NCI-H146 treated with DMSO at 0.1 percent for 48 hours (cell line): ENCODE measurements around the gene PRRC2B.
"Not testable (repeated sequence)": the region's sequence is repeated elsewhere in the genome, so short reads cannot be mapped to it uniquely, and the experiment has no call there.

Source experiments
- DNase-seq: peaks from one replicate; lab custom pipeline; 2025; ENCODE audit not compliant: unreplicated experiment; lab: John Stamatoyannopoulos, UW

Gene PRRC2B

GRCh38 chr9:131433302-131433854 lies 39.5 kb downstream of the PRRC2B start:
- DNase-seq = no peak

DNA sequence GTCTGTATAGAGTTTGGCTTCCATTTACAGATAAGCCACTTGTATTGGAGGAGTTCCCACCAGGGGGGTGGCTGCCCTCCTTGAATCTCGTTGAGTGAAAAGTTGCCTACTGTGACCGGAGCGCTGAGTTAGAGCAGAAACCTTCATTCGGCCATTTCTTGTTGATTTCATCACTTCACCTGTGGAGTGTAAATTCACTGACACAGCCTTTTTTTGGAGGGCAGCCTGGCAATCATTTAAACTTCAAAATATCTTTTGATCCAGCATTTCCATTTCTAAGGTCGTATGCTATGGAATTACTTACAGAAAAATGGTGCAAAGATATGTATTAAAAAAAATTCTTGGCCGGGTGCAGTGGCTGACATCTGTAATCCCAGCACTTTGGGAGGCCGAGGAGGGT lies 40.8 kb downstream of the PRRC2B start:
- no peak for DNase-seq

- DNase-seq = no peak
These were observed 42.5 kb downstream of the PRRC2B start for GRCh38 chr9:131436376-131436775.

DNA sequence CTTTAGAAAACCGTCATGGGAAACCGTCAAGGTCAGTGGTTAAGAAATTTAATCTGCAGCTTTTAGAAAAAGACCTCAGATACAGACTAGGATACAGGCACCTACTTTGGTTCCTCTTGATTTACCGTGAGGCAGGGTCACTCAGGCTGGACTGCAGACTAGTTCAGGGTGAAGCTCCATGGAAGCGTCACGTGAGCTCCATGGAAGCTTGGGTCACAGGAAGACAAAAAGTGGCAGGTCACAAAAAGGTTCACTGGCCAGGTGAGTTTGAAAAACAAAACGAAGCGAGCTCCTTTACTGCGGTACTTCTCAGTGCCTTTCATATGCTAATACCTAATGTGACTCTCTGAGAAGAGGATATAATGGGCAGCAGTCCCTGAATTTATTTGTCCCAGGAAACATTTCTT lies 43.0 kb downstream of the PRRC2B start:
- no peak for DNase-seq

- DNase-seq = no peak
These were observed 44.3 kb downstream of the PRRC2B start for GRCh38 chr9:131438190-131438589.

DNA sequence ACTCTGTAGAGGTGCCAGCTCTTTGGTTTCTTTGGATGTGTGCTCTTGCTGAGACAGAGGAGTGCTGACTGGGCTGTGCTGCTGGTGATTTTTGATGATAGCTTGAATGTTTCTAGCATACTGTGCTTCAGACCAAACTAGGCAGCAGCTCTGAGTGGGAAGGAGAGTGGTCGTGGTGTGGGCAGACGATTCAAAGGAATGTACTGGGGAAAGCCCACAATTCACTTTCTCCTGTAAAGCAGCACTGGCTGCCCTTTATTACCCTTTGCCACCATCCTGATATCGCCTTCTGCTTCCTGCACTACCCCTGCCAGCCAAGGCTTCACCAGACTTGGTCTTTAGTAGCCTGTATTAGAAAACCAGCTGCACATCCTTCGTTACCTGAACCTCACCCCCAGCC lies 45.3 kb downstream of the PRRC2B start:
- DNase-seq = no peak

- DNase-seq = no peak
These were observed 47.6 kb downstream of the PRRC2B start for GRCh38 chr9:131441441-131441840.

- DNase-seq = no peak
These were observed 48.5 kb downstream of the PRRC2B start for GRCh38 chr9:131442351-131442750.

DNA sequence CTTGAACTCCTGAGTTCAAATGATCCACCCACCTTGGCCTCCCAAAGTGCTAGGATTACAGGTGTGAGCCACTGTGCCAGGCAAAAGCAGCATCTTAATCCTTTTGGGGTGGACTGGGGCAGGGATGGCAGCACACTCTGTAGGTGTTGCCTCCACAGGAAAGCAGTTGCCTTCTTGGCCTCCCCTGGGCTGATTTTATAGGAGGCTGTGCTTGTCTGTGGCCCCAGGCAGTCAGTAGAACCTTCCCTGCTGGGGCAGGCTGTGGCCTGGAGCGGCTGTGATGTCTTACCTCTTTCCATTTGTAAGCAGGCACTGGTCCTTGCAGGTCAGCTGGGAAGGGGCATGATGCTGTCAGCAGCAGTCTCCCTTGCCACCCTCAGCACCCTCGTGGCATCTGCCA lies 49.8 kb downstream of the PRRC2B start:
- DNase-seq = no peak

DNA sequence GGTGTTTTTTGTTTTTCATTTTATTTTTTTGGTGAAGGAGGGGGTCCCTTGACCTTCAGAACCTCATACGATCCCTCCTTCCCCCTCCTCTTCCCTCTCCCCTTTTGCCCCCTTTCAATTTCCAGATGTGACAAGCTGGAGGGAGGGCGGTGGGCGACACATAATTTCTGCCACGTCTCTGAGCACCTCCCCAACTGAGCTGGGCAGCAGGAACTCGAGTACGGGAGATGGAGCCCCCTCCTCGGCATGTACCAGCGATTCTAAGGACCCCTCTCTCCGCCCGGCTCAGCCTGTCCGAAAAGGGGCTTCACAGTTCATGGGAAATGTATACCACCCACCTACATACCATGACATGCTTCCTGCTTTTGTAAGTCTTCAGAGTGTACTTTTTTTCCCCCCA lies 52.4 kb downstream of the PRRC2B start:
- no peak for DNase-seq

DNA sequence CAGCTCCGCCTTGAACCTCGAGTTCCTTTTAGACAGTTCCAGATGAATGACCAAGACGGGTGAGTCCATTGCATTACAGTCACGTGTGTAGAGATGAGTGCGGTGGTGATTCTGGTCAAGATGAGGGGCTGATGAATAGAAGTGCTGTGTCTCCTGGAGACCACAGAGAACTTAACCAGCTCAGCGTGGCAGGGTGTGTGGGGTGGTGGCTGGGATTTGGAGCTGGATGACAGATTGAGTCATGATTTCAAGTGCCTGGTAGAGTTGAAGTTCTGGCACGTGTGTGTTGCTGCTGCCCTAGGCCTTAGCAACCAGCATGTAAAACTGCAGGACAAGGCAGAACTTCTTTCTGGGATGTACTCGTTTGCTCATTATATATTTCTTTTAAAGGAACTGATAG lies 53.3 kb downstream of the PRRC2B start:
- no peak for DNase-seq

- DNase-seq = no peak
These were observed 53.7 kb downstream of the PRRC2B start for GRCh38 chr9:131447600-131447999.

DNA sequence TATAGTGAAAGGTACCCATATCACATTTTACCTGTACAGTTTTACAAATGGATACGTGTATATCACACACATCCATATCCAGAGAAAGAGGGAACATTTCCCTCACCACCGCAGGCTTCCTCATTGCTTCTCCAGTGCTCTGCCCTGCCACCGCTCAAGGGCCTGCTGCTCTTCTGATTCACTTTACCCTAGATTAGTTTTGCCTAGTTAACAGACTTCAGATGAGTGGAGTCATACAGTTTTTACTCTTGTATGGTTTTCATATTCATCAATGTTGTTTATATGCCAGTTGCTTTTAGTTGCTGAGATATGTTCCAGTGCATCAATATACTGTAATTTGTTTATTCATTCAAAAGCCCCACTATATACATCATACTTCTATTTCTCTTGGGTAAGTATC lies 54.9 kb downstream of the PRRC2B start:
- DNase-seq = no peak

DNA sequence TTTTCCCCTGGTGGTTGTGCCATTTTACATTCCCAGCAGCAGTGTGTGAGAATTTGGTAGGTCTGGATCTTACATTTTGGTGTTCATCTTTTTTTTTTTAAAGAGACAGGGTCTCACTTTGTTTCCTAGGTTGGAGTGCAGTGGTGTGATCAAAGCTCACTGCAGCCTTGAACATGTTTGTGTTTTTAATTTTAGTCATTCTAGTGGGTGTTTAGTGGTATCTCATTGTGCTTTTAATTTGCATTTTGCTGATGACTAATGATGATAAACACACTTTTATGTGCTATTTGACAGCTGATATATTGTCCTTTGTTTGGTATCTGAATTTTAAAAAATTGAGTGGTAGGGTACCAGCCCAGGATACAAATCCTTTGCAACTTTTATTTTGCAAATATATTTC lies 55.4 kb downstream of the PRRC2B start:
- no peak for DNase-seq

DNA sequence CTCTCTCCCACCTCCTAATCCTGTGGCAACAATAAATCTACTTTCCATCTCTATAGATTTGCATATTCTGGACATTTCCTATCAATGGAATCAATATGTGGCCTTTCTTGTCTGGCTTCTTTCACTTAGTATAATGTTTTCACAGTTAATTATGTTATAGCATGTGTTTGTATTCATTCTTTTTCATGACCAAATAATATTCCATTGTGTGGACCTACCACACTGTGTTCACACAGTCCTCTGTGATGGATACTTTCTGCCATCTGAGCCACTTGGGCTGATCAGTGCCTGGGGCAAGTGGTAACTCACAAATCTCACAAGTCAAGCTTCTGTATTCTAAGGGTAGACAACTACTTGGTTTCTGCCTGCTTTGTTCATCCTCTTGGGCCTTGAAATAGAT lies 60.1 kb downstream of the PRRC2B start:
- DNase-seq = no peak

DNA sequence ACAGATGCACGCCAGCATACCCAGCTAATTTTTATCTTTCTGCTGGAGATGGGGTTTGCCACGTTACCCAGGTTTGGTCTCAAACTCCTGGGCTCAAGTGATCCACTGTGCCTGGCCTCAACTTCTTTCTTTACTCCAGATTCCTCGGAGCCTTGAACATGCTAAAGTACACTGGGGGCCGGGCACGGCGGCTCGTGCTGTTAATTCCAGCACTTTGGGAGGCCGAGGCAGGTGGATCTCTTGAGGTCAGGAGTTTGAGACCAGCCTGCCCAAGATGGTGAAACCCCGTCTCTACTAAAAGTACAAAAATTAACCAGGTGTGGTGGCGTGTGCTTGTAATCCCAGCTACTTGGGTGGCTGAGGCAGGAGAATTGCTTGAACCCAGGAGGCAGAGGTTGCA lies 61.8 kb downstream of the PRRC2B start:
- not testable (repeated sequence) for DNase-seq

GRCh38 chr9:131457746-131458145 lies 63.9 kb downstream of the PRRC2B start:
- DNase-seq = no peak

GRCh38 chr9:131459056-131459455 lies 65.2 kb downstream of the PRRC2B start:
- DNase-seq = no peak

- no peak for DNase-seq
These were observed 67.3 kb downstream of the PRRC2B start for GRCh38 chr9:131461166-131461565.

DNA sequence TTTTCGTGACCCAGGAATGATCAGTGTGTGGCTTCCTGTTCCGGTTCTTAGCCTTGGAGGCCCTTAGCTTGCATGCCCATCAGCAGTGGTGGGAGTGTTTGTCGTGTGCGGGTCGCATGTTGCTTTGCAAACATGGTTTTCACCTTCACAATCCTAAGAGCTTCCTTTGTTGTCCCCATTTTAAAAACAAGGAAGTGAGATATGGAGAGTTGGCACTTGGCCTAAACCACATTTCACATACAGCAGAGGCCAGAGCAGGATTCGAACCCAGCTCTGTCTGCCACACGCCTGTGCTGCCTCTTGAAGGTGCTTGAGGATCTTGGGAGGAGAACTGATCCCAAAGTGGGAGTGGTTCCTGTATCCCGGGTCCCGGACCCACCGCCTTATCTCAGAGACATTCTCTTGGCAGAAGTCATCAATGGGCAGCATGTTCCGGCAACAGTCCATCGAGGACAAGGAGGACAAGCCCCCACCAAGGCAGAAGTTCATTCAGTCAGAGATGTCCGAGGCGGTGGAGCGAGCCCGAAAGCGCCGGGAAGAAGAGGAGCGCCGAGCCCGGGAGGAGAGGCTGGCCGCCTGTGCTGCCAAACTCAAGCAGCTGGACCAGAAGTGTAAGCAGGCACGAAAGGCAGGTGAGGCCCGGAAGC lies 70.6 kb downstream of the PRRC2B start:
- no peak for DNase-seq

- DNase-seq = no peak
These were observed 71.5 kb downstream of the PRRC2B start for GRCh38 chr9:131465401-131465800.

DNA sequence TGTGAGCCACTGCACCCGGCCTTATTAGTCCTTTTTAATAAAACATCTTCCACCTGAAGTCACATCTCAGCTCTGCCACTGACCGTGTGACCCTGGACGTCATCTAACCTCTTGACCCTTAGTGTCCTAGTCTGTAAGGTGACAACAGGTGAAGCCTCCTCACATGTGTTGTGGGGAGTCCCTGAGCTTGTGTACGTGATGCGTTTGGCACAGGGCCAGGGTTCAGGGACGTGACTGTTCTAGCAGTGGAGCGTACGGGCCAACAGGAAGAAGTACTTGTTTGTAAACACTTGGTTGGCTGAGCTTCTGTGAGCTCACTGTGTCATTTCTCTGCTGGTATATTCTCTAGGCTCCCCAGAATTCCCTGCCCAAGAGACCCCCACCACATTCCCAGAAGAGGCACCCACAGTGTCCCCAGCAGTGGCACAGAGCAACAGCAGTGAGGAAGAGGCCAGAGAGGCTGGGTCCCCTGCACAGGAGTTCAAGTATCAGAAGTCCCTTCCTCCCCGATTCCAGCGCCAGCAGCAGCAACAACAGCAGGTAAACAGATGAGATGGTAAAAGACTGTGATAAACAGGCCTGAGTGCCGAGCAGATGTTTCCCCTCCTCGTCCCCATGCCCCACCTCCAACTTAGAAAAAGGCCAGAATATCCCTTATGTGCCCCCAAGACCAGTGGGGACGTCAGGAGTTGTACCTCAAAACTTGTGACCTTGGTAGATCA lies 73.5 kb downstream of the PRRC2B start:
- no peak for DNase-seq

GRCh38 chr9:131468031-131468430 lies 74.1 kb downstream of the PRRC2B start:
- DNase-seq = no peak
